K562 (cell line): ENCODE results near the gene NFILZ. TPM values are rescaled to one million over a fixed set of nuclear protein-coding genes. Genes with fewer than 3 reads are reported as not detected.
A peak's percentile ranks its signal among the peaks of the same experiment; 100 is the strongest.

Experiments used
- ATAC-seq: fragments of 200-7000 bp; cut with Tn5 transposase; 3 replicates; pipeline ENCODE4 v1.9.1; 2020; ENCODE audit warnings: moderate library complexity
- BruUV-seq: library from RNA; stranded (reverse); fragments of 400-500 nt; replicated peaks from 2 replicates; lab custom pipeline; 2021; lab: Mats Ljungman, UMichigan
- CTCF ChIA-PET: fragments of 300-600 bp; formaldehyde crosslinking; extraction: SDS; loops from one replicate; lab custom pipeline; 2021; ENCODE audit warnings: low intra/inter-chr PET ratio; lab: Yijun Ruan, JAX
- POLR2A ChIA-PET: fragments of 300-600, 350-650 bp; sonication (Branson Sonifier 250); formaldehyde crosslinking; extraction: SDS; loops from one replicate; lab custom pipeline; 2021; ENCODE audit warnings: antibody characterized with exemption, inconsistent platforms; lab: Yijun Ruan, JAX
- DNase-seq, 4 experiments: peaks; one replicate each; pipeline versions ENCODE4 v3.0.0 to v3.0.0-alpha.2; 2011 to 2018; ENCODE audit warnings: low spot score in 3 of 4, mixed read lengths in 3 of 4; ENCODE audit errors: extremely low read depth in 1 of 4
- FAIRE-seq: peaks from 2 replicates; lab custom pipeline; 2011; peaks lifted over from hg19 to GRCh38; lab: Jason Lieb, UNC
- H2AFZ ChIP-seq: 2 replicates; pipeline ENCODE4 v1.6.0; 2011; ENCODE audit warnings: low read depth, low read length, control low read depth, inconsistent platforms
- H3K27ac ChIP-seq: fragments of 200-600 bp; 3 replicates; pipeline ENCODE4 v1.8.0; 2011; ENCODE audit warnings: low read depth, mild to moderate bottlenecking, control low read depth, inconsistent platforms, low read length, moderate library complexity, mixed read lengths; ENCODE audit errors: extremely low read depth
- H3K27me3 ChIP-seq, 2 experiments: fragments of 300-600 bp in 1 of 2; 2 replicates in 1 of 2; 3 replicates in 1 of 2; pipeline versions ENCODE4 v1.6.0 to v1.8.0; 2011; ENCODE audit warnings: inconsistent platforms in 2 of 2, low read length in 2 of 2, mild to moderate bottlenecking in 1 of 2, mixed read lengths in 1 of 2, moderate library complexity in 1 of 2; ENCODE audit not compliant: control insufficient read depth in 2 of 2, insufficient read depth in 2 of 2
- H3K36me3 ChIP-seq: fragments of 300-600 bp; 3 replicates; pipeline ENCODE4 v1.8.0; 2011; ENCODE audit warnings: mild to moderate bottlenecking, low read length, inconsistent platforms; ENCODE audit not compliant: control insufficient read depth, insufficient read depth
- H3K4me1 ChIP-seq, 2 experiments: fragments of 200-600 bp in 1 of 2; replicated peaks in 1 of 2; 2 replicates in 1 of 2; 3 replicates in 1 of 2; pipeline versions ENCODE4 v1.5.1 to v1.8.0; 2011; ENCODE audit warnings: inconsistent platforms in 2 of 2, low read length in 2 of 2, mild to moderate bottlenecking in 1 of 2, mixed read lengths in 1 of 2, moderate library complexity in 1 of 2; ENCODE audit not compliant: control insufficient read depth in 2 of 2, insufficient read depth in 2 of 2
- H3K4me2 ChIP-seq: 2 replicates; pipeline ENCODE4 v1.6.1; 2011; ENCODE audit warnings: low read length, control low read depth, inconsistent platforms, mixed read lengths; ENCODE audit not compliant: insufficient read depth
- H3K4me3 ChIP-seq: fragments of 200-600 bp; sonication (generic), shearing (Covaris generic); 2 replicates; pipeline ENCODE4 v1.5.1; 2016; ENCODE audit warnings: control low read depth, inconsistent platforms
- H3K79me2 ChIP-seq: fragments of 200-600 bp; 3 replicates; pipeline ENCODE4 v1.8.0; 2011; ENCODE audit warnings: low read length, inconsistent platforms; ENCODE audit not compliant: control insufficient read depth, insufficient read depth
- H3K9ac ChIP-seq, 2 experiments: 2 replicates each; pipeline versions ENCODE4 v1.6.0 to v1.6.1; 2011; ENCODE audit warnings: low read depth in 2 of 2, low read length in 2 of 2, control low read depth in 1 of 2, inconsistent platforms in 1 of 2, mild to moderate bottlenecking in 1 of 2, mixed read lengths in 1 of 2; ENCODE audit not compliant: insufficient read depth in 1 of 2
- H3K9me1 ChIP-seq: one replicate; pipeline ENCODE4 v1.6.0; 2011; ENCODE audit warnings: inconsistent platforms, mild to moderate bottlenecking, low read length, moderate library complexity; ENCODE audit not compliant: control insufficient read depth, insufficient read depth
- H3K9me3 ChIP-seq: replicated peaks from 2 replicates; pipeline ENCODE4 v1.5.1; 2011; ENCODE audit warnings: low read depth, low read length, inconsistent platforms; ENCODE audit not compliant: control insufficient read depth, insufficient read depth
- H4K20me1 ChIP-seq: replicated peaks from 2 replicates; pipeline ENCODE4 v1.6.1; 2011; ENCODE audit warnings: low read length, inconsistent platforms, mixed read lengths; ENCODE audit not compliant: control insufficient read depth, insufficient read depth
- ADNP ChIP-seq: fragments of 200-800 bp; sonication (Bioruptor generic); IDR thresholded peaks from 2 replicates; pipeline ENCODE4 v1.6.1; 2016; ENCODE audit warnings: missing genetic modification characterization, missing compliant biosample characterization
- NBN ChIP-seq: fragments of 450-650 bp; IDR thresholded peaks from 2 replicates; pipeline ENCODE4 v1.6.1; 2016; ENCODE audit warnings: low read depth, mild to moderate bottlenecking
- RAD21 ChIP-seq, 2 experiments: fragments of 250-450 bp in 1 of 2; fragments of 450-650 bp in 1 of 2; sonication (Bioruptor Pico) in 1 of 2; formaldehyde crosslinking in 1 of 2; IDR thresholded peaks in 1 of 2; conservative IDR thresholded peaks in 1 of 2; 2 replicates each; pipeline versions ENCODE4 v1.4.0 to v1.8.0; 2020 to 2022; ENCODE audit warnings: mild to moderate bottlenecking in 2 of 2, moderate library complexity in 1 of 2
- SMARCA5 ChIP-seq: fragments of 450-650 bp; IDR thresholded peaks from 2 replicates; pipeline ENCODE4 v1.6.1; 2016
- ZBTB17 ChIP-seq: fragments of 450-650 bp; formaldehyde crosslinking; IDR thresholded peaks from 2 replicates; pipeline ENCODE4 v1.4.0; 2020; ENCODE audit warnings: mild to moderate bottlenecking
- ZNF121 ChIP-seq: sonication (generic); formaldehyde crosslinking; conservative IDR thresholded peaks from 2 replicates; pipeline ENCODE4 v1.8.0; 2022; ENCODE audit warnings: missing genetic modification reagents
- ZNF23 ChIP-seq: fragments of 250-450 bp; sonication (Bioruptor Pico); IDR thresholded peaks from 2 replicates; pipeline ENCODE4 v1.4.0; 2020; ENCODE audit warnings: mild to moderate bottlenecking
- ZNF384 ChIP-seq: IDR thresholded peaks from 2 replicates; pipeline ENCODE4 v1.6.1; 2012; ENCODE audit warnings: low read depth, low read length, improper control_type of control experiment
- WGBS: fragments of 100-300 bp; shearing (Covaris generic); methylation state at CpG from one replicate; pipeline ENCODE4 v1.1.6; 2016; ENCODE audit warnings: low coverage, mixed read lengths; ENCODE audit not compliant: insufficient coverage; ENCODE audit errors: missing lambda C conversion rate; 5-methylcytosine and 5-hydroxymethylcytosine counted together
- in situ Hi-C: fragments of 300-500 bp; cut with MboI; formaldehyde crosslinking; loops from 4 replicates; pipeline ENCODE4 v1.15.0; 2018; ENCODE audit warnings: inconsistent platforms, mixed read lengths
- intact Hi-C: fragments of 100-400 bp; cut with micrococcal nuclease; formaldehyde crosslinking; loops from 2 replicates; pipeline ENCODE4 v1.14.2; 2022
- polyA plus RNA-seq, 8 experiments: library from polyadenylated mRNA; depleted of rRNA in 4 of 8; stranded (reverse) in 5 of 8; unstranded in 3 of 8; fragments of >200 nt; fragmentation: Nextera tagmentation in 2 of 8; fragmentation: Illumina TruSeq in 1 of 8; extraction: Ambion mirVana in 2 of 8; extraction: Trizol in 1 of 8; gene quantifications; 2 replicates each; pipeline versions ENCODE4 v1.2.1 to v1.2.3, GENCODE V29; 2011 to 2014; ENCODE audit warnings: inconsistent platforms in 1 of 8, missing spikeins in 1 of 8
- total RNA-seq, 7 experiments: library from RNA; depleted of rRNA in 6 of 7; stranded (reverse); fragments of >200 nt in 6 of 7; fragmentation: Illumina TruSeq in 2 of 7; extraction: Trizol in 2 of 7; gene quantifications; 2 replicates each; pipeline versions ENCODE4 v1.2.1 to v1.2.3, GENCODE V29; 2011 to 2021; ENCODE audit warnings: low replicate concordance in 1 of 7
- TF ChIP-seq, protein P1 (sequence below), 2 experiments: fragments of 450-650 bp; formaldehyde crosslinking in 1 of 2; IDR thresholded peaks; 2 replicates each; pipeline versions ENCODE4 v1.4.0 to v1.6.1; 2014 to 2020; ENCODE audit warnings: mild to moderate bottlenecking in 2 of 2, borderline replicate concordance in 1 of 2, low read depth in 1 of 2
- TF ChIP-seq, protein P2 (sequence below), 3 experiments: IDR thresholded peaks in 2 of 3; conservative IDR thresholded peaks in 1 of 3; 2 replicates each; pipeline ENCODE4 v1.5.1; 2011 to 2012; ENCODE audit warnings: low read length in 3 of 3, mild to moderate bottlenecking in 3 of 3, control low read depth in 2 of 3, improper control_type of control experiment in 1 of 3, inconsistent platforms in 1 of 3, low read depth in 1 of 3, mixed read lengths in 1 of 3, moderate library complexity in 1 of 3; ENCODE audit not compliant: insufficient read depth in 2 of 3

Gene NFILZ
- total and polyA plus RNA-seq, 9 of the 15 experiments (the other 6 are each of a cell fraction or from before 2014, with no cell fraction given), result not detected

DNA sequence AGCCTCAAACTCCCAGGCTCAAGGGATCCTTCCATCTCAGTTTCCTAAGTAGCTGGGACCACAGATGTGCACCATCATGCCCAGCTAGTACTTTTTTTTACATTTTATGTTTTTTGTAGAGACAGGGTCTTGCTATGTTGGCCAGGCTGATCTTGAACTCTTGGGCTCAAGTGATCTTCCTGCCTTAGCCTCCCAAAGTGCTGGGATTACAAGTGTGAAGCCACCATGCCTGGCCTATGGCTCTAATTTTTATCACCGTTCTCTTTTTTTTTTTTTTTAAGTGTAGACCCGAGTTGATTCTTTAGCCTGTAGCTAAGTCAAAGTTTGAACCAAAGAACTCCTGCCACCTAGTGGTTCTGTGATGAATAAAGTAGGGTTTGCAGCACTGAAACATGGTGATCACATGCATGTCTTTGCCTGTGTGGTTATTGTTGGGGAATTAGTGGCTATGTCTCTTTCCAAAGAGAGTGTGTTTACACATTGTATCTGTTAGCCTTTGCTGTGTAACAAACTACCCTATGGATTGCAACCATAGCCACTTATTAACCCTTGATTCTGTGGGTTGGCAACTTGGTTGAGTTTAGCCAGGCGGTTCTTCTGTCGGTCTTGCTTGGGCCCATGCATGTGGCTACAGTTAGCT, 11.6 kb downstream of the NFILZ start:
- Histone ChIP-seq H2AFZ (no peak overlapping the region), H3K9me3 (no peaks in the 10 kb centered on the region), H3K36me3 (no peaks in the 10 kb centered on the region), H3K4me3 (no peak overlapping the region), H3K9ac (no peak overlapping the region), H3K9me1 (no peaks in the 10 kb centered on the region), H3K27me3 (peaks cover 3 to 17% of the 10 kb centered on the region in 2 experiments; a peak in 3 of 5 replicates), H3K4me2 (no peak overlapping the region)
- no TSS peak for BruUV-seq
- DNase-seq, result peak; percentile 47 to 57 (median 53)
- POLR2A ChIA-PET, result interaction anchor here (0.6 to 0.9 kb wide), 3 partner anchors 9 to 287 kb away, joined by 3 to 4 read pairs (median 3); no protein-coding TSS in a partner anchor
- in situ Hi-C loops, result loop anchor here (5.0 kb wide), 1 partner anchor 435 kb away; no protein-coding TSS in a partner anchor
- TF ChIP-seq RAD21 (CRISPR knock-in tag; conservative IDR thresholded peaks at IDR 0.05 in 1 of 2, IDR thresholded peaks at IDR 0.05 in 1 of 2) (peak; percentile 22 to 49; a peak in 2 of 4 replicates), ZNF121 (peak; percentile 95), ZNF384 (peak; percentile 77), ZBTB17 (CRISPR knock-in tag) (no peak), ADNP (tag) (peak; percentile 15; the same call in 1 of the 2 replicates), NBN (no peak), SMARCA5 (0 out of 2 replicates have a peak, but pooled peaks have one; percentile 41), ZNF23 (CRISPR knock-in tag) (no peak)
- TF ChIP-seq, protein P1, sequence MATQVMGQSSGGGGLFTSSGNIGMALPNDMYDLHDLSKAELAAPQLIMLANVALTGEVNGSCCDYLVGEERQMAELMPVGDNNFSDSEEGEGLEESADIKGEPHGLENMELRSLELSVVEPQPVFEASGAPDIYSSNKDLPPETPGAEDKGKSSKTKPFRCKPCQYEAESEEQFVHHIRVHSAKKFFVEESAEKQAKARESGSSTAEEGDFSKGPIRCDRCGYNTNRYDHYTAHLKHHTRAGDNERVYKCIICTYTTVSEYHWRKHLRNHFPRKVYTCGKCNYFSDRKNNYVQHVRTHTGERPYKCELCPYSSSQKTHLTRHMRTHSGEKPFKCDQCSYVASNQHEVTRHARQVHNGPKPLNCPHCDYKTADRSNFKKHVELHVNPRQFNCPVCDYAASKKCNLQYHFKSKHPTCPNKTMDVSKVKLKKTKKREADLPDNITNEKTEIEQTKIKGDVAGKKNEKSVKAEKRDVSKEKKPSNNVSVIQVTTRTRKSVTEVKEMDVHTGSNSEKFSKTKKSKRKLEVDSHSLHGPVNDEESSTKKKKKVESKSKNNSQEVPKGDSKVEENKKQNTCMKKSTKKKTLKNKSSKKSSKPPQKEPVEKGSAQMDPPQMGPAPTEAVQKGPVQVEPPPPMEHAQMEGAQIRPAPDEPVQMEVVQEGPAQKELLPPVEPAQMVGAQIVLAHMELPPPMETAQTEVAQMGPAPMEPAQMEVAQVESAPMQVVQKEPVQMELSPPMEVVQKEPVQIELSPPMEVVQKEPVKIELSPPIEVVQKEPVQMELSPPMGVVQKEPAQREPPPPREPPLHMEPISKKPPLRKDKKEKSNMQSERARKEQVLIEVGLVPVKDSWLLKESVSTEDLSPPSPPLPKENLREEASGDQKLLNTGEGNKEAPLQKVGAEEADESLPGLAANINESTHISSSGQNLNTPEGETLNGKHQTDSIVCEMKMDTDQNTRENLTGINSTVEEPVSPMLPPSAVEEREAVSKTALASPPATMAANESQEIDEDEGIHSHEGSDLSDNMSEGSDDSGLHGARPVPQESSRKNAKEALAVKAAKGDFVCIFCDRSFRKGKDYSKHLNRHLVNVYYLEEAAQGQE (IDR thresholded peaks at IDR 0.05; ENCODE audit: borderline replicate concordance), result peak; percentile 12; the same call in 1 of the 2 replicates
- TF ChIP-seq, protein P1 (CRISPR knock-in tag; IDR thresholded peaks at IDR 0.05; ENCODE audit: low read depth), result no peak
- TF ChIP-seq, protein P2, sequence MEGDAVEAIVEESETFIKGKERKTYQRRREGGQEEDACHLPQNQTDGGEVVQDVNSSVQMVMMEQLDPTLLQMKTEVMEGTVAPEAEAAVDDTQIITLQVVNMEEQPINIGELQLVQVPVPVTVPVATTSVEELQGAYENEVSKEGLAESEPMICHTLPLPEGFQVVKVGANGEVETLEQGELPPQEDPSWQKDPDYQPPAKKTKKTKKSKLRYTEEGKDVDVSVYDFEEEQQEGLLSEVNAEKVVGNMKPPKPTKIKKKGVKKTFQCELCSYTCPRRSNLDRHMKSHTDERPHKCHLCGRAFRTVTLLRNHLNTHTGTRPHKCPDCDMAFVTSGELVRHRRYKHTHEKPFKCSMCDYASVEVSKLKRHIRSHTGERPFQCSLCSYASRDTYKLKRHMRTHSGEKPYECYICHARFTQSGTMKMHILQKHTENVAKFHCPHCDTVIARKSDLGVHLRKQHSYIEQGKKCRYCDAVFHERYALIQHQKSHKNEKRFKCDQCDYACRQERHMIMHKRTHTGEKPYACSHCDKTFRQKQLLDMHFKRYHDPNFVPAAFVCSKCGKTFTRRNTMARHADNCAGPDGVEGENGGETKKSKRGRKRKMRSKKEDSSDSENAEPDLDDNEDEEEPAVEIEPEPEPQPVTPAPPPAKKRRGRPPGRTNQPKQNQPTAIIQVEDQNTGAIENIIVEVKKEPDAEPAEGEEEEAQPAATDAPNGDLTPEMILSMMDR (IDR thresholded peaks at IDR 0.05 in 2 of 3, conservative IDR thresholded peaks at IDR 0.05 in 1 of 3; ENCODE audit: insufficient read depth in 2 of 3, low read depth in 1 of 3, low read length in 3 of 3), result peak; percentile 48 to 62 (median 60)
- TF ChIP-seq, all 486 proteins: peak for 7
- H3K4me1 ChIP-seq, result no peaks in the 10 kb centered on the region
- peak; percentile 88 for FAIRE-seq
- intact Hi-C loops, result no loop called here
- ATAC-seq, result peak; percentile 73
- no peak overlapping the region for H3K27ac ChIP-seq
- H4K20me1 ChIP-seq, result no peaks in the 10 kb centered on the region
- CTCF ChIA-PET, result interaction anchor here (0.6 to 1.1 kb wide), 5 partner anchors 12 to 787 kb away, joined by 3 to 4 read pairs (median 3); no protein-coding TSS in a partner anchor
- H3K79me2 ChIP-seq, result no peaks in the 10 kb centered on the region
- WGBS, result 95% methylated on average over 2 of the region's 4 CpGs
